Body of pancreas (tissue), 4 donors: ENCODE measurements around the gene ABCB11.

Source experiments
- CTCF ChIP-seq, 7 experiments: fragments of 450-650 bp in 4 of 7; fragments of 200-600 bp in 3 of 7; sonication (generic) in 3 of 7; IDR thresholded peaks; one replicate each; pipeline ENCODE4 v1.5.1; 2016 to 2019; ENCODE audit warnings: antibody characterized with exemption in 7 of 7
- POLR2A ChIP-seq, 3 donors: fragments of 450-650 bp; IDR thresholded peaks; one replicate each; pipeline ENCODE4 v1.6.1; 2016; ENCODE audit warnings: antibody characterized with exemption in 3 of 3, mild to moderate bottlenecking in 2 of 3

- no peak for TF ChIP-seq CTCF (IDR thresholded peaks at IDR 0.05)
- TF ChIP-seq POLR2A (IDR thresholded peaks at IDR 0.05), result no peak
Measured at GRCh38 chr2:169034984-169035544, 3.9 kb upstream of the ABCB11 start.
